Renal cortical epithelial cell (primary cell): ENCODE measurements around the gene KLHL13. TPM values are rescaled to one million over a fixed set of nuclear protein-coding genes. Genes with fewer than 3 reads are reported as not detected.
"Not testable (repeated sequence)": the region's sequence is repeated elsewhere in the genome, so short reads cannot be mapped to it uniquely, and the experiment has no call there.

Source experiments
- DNase-seq: peaks from one replicate; pipeline ENCODE4 v3.0.0-alpha.2; 2011; ENCODE audit warnings: low read depth
- total RNA-seq: library from RNA; depleted of rRNA; stranded (reverse); fragments of >200 nt; gene quantifications from 2 replicates; pipeline ENCODE4 v1.2.3, GENCODE V29; 2014

Gene KLHL13, protein sequence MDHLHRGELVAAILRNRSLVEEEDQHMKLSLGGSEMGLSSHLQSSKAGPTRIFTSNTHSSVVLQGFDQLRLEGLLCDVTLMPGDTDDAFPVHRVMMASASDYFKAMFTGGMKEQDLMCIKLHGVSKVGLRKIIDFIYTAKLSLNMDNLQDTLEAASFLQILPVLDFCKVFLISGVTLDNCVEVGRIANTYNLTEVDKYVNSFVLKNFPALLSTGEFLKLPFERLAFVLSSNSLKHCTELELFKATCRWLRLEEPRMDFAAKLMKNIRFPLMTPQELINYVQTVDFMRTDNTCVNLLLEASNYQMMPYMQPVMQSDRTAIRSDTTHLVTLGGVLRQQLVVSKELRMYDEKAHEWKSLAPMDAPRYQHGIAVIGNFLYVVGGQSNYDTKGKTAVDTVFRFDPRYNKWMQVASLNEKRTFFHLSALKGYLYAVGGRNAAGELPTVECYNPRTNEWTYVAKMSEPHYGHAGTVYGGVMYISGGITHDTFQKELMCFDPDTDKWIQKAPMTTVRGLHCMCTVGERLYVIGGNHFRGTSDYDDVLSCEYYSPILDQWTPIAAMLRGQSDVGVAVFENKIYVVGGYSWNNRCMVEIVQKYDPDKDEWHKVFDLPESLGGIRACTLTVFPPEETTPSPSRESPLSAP
- 99.4 and 130 TPM in 2 replicates for total RNA-seq

- DNase-seq: peak; percentile 26
These were observed at the start of gene KLHL13 for GRCh38 chrX:118116713-118117550. Gene KLHL13, minus strand, starts transcription at chrX:118116810. Its CDS starts 88,337 bp downstream, at chrX:118028473.

DNA sequence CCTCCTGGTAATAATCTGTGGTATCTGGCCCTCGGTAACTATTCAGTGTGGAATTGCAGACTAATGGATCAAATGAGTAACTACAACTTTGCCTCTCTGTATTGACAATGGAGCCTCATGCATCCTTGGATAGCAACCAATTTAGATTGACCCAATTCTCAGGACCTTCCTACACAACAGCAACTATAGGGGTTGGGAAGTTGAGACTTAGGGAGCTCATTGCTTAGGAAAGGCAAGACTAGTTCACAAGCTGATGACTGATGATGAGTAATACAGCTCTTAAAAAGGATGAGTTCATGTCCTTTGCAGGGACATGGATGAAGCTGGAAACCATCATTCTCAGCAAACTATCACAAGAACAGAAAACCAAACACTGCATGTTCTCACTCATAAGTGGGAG is 47.5 kb upstream of the KLHL13 start:
- peak; percentile 63 for DNase-seq

DNA sequence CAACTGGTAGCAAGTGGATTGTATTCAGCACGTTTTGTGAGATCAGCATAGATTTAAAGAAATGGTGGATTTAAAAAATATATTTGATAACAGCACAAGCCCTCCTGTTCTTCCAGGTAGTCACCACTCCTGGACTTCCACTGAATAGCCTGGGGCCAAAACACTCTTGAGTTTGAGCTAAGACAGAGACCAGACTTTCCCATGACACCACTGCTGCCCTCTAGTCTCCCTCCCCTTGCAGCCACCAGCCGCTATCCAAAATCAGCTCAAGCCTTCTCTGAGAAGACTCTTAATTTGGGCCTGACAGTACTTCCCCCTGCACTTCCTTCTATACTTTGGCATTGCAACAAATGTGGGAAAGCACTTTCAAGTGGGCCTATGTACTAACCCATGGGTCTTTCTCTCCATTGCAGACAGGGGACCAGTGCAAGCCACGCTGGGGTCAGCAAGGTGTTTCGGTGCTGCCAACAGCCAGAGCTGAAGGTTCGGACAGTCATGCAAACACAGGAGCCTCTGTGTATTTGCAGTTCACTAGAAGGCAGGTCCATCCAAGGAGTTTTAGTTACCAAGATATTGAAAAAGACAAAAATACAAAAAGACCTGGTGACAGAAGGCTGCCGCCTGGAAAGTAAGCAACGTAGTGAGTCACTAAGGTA is 40.5 kb upstream of the KLHL13 start:
- DNase-seq: no peak

- peak; percentile 9 for DNase-seq
These were observed 39.8 kb upstream of the KLHL13 start for GRCh38 chrX:118156254-118156952.

DNA sequence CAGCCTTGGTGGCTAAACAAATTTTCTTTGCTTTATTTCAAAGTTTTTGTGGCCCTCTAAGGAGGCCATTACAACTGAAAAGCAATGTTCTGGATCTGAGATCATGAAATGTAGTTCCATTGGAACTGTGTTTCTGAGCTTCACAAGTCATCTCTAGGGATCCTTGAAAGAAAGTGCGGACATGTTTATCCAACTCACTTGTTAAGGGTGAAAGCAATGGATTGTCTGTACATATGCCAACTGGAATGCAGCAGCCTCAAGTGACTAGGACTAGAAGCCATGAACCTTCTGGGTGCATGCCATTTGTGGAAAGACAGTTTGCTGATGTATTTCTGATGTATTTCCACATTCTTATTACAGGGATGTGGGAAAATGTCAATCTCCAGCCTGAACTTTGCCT is 36.7 kb upstream of the KLHL13 start:
- DNase-seq: no peak

- no peak for DNase-seq
These were observed 36.1 kb upstream of the KLHL13 start for GRCh38 chrX:118152721-118153120.

- DNase-seq: no peak
These were observed 32.1 kb upstream of the KLHL13 start for GRCh38 chrX:118148737-118149136.

GRCh38 chrX:118147771-118148170 is 31.2 kb upstream of the KLHL13 start:
- not testable (repeated sequence) for DNase-seq

GRCh38 chrX:118143578-118143977 is 27.0 kb upstream of the KLHL13 start:
- no peak for DNase-seq

GRCh38 chrX:118131336-118131735 is 14.7 kb upstream of the KLHL13 start:
- no peak for DNase-seq

- DNase-seq: no peak
These were observed 13.1 kb upstream of the KLHL13 start for GRCh38 chrX:118129681-118130080.

GRCh38 chrX:118128724-118129123 is 12.1 kb upstream of the KLHL13 start:
- no peak for DNase-seq

- no peak for DNase-seq
These were observed 9.7 kb upstream of the KLHL13 start for GRCh38 chrX:118126286-118126685.

GRCh38 chrX:118124243-118124642 is 7.6 kb upstream of the KLHL13 start:
- DNase-seq: not testable (repeated sequence)

DNA sequence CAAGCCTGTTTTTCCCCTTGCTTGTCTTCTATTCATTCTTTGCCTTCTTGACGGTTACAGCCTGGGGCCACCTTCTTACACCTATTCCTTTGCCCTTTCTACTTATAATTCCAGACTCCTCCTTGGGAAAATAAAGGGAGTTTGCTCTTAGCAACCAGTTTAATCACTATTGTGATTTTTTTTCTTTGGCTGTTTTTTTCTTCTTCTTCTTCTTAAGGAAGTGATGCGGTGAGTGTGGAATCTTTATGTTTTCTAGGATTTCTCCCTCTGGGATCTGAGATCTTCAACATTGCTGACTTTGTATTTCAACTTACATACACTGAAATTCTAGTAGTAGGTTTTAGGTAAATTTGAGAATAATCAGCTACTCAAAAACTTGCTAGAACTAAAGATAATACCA is 1.1 kb upstream of the KLHL13 start:
- DNase-seq: peak; percentile 60

GRCh38 chrX:118115953-118116712 is 477 bp downstream of the KLHL13 start:
- DNase-seq: no peak

DNA sequence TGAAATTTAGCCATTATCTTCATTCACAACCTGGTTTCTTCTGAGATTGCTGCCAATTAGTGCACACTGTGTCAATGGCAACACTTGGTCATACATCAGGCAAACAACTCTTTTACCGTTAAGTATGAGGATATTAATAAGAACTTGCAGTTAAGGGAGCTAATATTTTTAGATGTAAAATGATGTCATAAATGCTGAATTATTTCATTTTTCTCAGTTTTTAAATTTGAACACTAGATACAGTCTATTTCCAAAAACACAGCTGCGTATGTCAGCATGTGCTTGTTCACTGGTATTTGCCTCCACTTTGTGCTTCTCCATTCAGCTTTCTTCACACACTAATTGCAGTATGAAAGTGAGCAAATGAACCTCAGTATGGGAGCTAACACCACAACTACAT is 1.6 kb downstream of the KLHL13 start:
- peak; percentile 13 for DNase-seq

DNA sequence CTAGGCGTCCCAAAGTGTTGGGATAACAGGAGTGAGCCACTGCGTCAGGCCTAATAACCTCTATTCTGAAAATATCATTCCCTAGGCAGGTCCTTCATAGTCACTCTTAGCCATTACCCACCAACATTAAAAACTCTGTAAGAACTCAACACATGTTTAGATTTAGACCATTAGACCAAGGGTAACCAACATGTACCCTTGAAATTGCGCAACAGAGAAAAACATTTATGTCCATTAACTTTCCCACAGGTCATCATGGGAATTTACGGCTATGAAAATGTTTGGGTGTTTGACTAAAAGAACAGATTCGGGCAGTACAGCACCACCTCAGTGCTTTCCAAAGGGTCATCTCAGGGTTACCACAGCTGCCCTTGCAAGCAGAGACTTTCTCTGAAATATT is 7.5 kb downstream of the KLHL13 start:
- DNase-seq: peak; percentile 49

GRCh38 chrX:118108304-118108703 is 8.3 kb downstream of the KLHL13 start:
- DNase-seq: no peak

DNA sequence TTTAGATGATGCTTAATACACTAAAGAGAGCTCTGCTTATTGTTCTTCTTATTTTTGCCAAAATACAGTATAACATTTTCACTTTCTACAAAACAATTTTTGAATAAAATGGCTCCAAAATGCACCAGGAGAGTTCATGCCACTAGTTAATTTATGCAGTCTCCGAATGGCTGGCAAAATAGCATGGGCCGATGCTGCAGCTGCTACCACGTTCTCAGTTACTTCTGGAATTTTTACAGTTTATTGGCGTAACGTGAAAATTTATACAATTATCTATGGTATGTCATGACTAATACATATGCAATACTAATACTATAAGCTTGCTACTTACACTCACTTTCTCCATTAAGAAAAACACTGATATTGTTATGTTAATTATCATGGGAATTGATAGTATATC is 16.5 kb downstream of the KLHL13 start:
- no peak for DNase-seq
